Measurements from ENCODE around the gene RASAL1. TPM values are rescaled to one million over a fixed set of nuclear protein-coding genes. Genes with fewer than 3 reads are reported as not detected.
A peak's percentile ranks its signal among the peaks of the same experiment; 100 is the strongest.

RASAL1 gene
- total and polyA plus RNA-seq, 4 experiments from 2014 or later = 0.10 to 1.4 (median 0.63) TPM

- H3K4me1 ChIP-seq (ENCODE audit: insufficient read depth, low read length) = no peaks in the 10 kb centered on the region
Measured at GRCh38 chr12:113170926-113171325, 35.4 kb upstream of the RASAL1 start.

DNA sequence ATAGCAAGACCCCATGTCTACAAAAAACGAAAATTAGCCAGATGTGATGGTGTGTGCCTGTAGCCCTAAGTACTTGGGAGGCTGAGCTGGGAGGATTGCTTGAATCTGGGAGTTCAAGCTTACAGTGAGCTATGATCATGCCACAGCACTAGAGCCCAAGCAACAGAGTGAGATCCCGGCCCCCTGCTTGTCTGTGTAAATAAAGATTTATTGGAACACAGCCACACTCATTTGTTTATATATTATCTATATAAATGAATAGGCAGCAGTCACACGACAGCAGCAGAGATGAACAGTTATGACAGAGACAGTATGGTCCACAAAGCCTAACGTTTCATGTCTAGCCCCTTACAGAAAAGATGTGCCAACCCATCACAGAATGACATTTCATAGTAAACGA, 34.9 kb upstream of the RASAL1 start:
- Mint-ChIP-seq H3K4me1 (peaks cover 2 to 7% (median 4%) of the 10 kb centered on the region in 4 donors), H3K9me3 (no peaks in the 10 kb centered on the region), H3K27ac (no peak overlapping the region), H3K27me3 (no peaks in the 10 kb centered on the region), H3K4me3 (no peak overlapping the region), H3K36me3 (peaks cover 60 to 71% of the 10 kb centered on the region in 2 donors)
- Histone ChIP-seq H3K9me3 (ENCODE audit: control insufficient read depth in 1 of 2, low read length in 2 of 2) (no peaks in the 10 kb centered on the region), H3K36me3 (ENCODE audit: insufficient read depth, low read length) (peaks cover 76% of the 10 kb centered on the region), H3K27me3 (ENCODE audit: insufficient read depth, low read length) (no peaks in the 10 kb centered on the region), H3K4me3 (ENCODE audit: low read length in 2 of 2) (no peak overlapping the region), H3K27ac (ENCODE audit: low read depth, low read length) (no peak overlapping the region), H3K4me1 (ENCODE audit: insufficient read depth, low read length) (no peaks in the 10 kb centered on the region)
- DNase-seq = no peak
- ChIA-PET CTCF (ENCODE audit: partially characterized antibody) (interaction anchor here (0.7 to 5.7 kb wide), 3 partner anchors 9 to 122 kb away, joined by 3 to 38 read pairs (median 6); no protein-coding TSS in a partner anchor), POLR2A (ENCODE audit: partially characterized antibody) (interaction anchor here (0.9 kb wide), 1 partner anchor 15 kb away, joined by 4 read pairs; the partner anchor contains the start of genes DDX54 and RITA1)
- intact Hi-C loops (cut with micrococcal nuclease) = no loop called here

More at GRCh38 chr12:113170926-113171325, 35.4 kb upstream of the RASAL1 start:
- intact Hi-C loops (cut with micrococcal nuclease) = no loop called here
- H3K27ac ChIP-seq (ENCODE audit: low read depth, low read length) = no peak overlapping the region
- Mint-ChIP-seq H3K9me3 (no peaks in the 10 kb centered on the region), H3K4me3 (no peak overlapping the region), H3K27me3 (no peaks in the 10 kb centered on the region), H3K36me3 (peaks cover 59 to 70% of the 10 kb centered on the region in 2 donors), H3K4me1 (peaks cover 2 to 7% (median 4%) of the 10 kb centered on the region in 4 donors), H3K27ac (no peak overlapping the region)
- H3K27me3 ChIP-seq (ENCODE audit: insufficient read depth, low read length) = no peaks in the 10 kb centered on the region
- ChIA-PET POLR2A (ENCODE audit: partially characterized antibody) (interaction anchor here (0.9 kb wide), 1 partner anchor 15 kb away, joined by 4 read pairs; the partner anchor contains the start of genes DDX54 and RITA1), CTCF (ENCODE audit: partially characterized antibody) (interaction anchor here (1.3 to 5.7 kb wide), 4 partner anchors 9 to 178 kb away, joined by 5 to 38 read pairs (median 7); no protein-coding TSS in a partner anchor)
- H3K9me3 ChIP-seq (ENCODE audit: control insufficient read depth in 1 of 2, low read length in 2 of 2) = no peaks in the 10 kb centered on the region
- H3K36me3 ChIP-seq (ENCODE audit: insufficient read depth, low read length) = peaks cover 72% of the 10 kb centered on the region
- DNase-seq = no peak
- H3K4me3 ChIP-seq (ENCODE audit: low read length in 2 of 2) = no peak overlapping the region

- no peak for DNase-seq
- no peak overlapping the region for H3K4me3 ChIP-seq (ENCODE audit: low read length in 2 of 2)
- peaks cover 2 to 5% (median 4%) of the 10 kb centered on the region in 4 donors for H3K4me1 Mint-ChIP-seq
- no peaks in the 10 kb centered on the region for H3K9me3 ChIP-seq (ENCODE audit: control insufficient read depth in 1 of 2, low read length in 2 of 2)
- H3K27me3 ChIP-seq (ENCODE audit: insufficient read depth, low read length) = no peaks in the 10 kb centered on the region
- H3K4me3 Mint-ChIP-seq = no peak overlapping the region
- intact Hi-C loops (cut with micrococcal nuclease) = no loop called here
- H3K27ac Mint-ChIP-seq = no peak overlapping the region
- POLR2A ChIA-PET (ENCODE audit: partially characterized antibody) = no interaction called here
- H3K9me3 Mint-ChIP-seq = no peaks in the 10 kb centered on the region
- CTCF ChIA-PET (ENCODE audit: partially characterized antibody) = interaction anchor here (0.7 to 5.7 kb wide), 3 partner anchors 10 to 121 kb away, joined by 3 to 38 read pairs (median 6); no protein-coding TSS in a partner anchor
- H3K36me3 ChIP-seq (ENCODE audit: insufficient read depth, low read length) = peaks cover 84% of the 10 kb centered on the region
- H3K27ac ChIP-seq (ENCODE audit: low read depth, low read length) = no peak overlapping the region
- no peaks in the 10 kb centered on the region for H3K27me3 Mint-ChIP-seq
- H3K36me3 Mint-ChIP-seq = peaks cover 55 to 72% of the 10 kb centered on the region in 2 donors
- H3K4me1 ChIP-seq (ENCODE audit: insufficient read depth, low read length) = no peaks in the 10 kb centered on the region
Measured at GRCh38 chr12:113169697-113170096, 34.1 kb upstream of the RASAL1 start.

GRCh38 chr12:113167868-113168267, 32.3 kb upstream of the RASAL1 start:
- Mint-ChIP-seq H3K27me3 (no peaks in the 10 kb centered on the region), H3K4me3 (no peak overlapping the region), H3K9me3 (no peaks in the 10 kb centered on the region), H3K27ac (no peak overlapping the region), H3K4me1 (peaks cover 0 to 3% (median 0%) of the 10 kb centered on the region in 4 donors), H3K36me3 (peaks cover 52 to 68% of the 10 kb centered on the region in 2 donors)
- Histone ChIP-seq H3K4me1 (ENCODE audit: insufficient read depth, low read length) (no peaks in the 10 kb centered on the region), H3K9me3 (ENCODE audit: control insufficient read depth in 1 of 2, low read length in 2 of 2) (no peaks in the 10 kb centered on the region), H3K27me3 (ENCODE audit: insufficient read depth, low read length) (no peaks in the 10 kb centered on the region), H3K27ac (ENCODE audit: low read depth, low read length) (no peak overlapping the region), H3K4me3 (ENCODE audit: low read length in 2 of 2) (no peak overlapping the region), H3K36me3 (ENCODE audit: insufficient read depth, low read length) (peaks cover 88% of the 10 kb centered on the region)
- ChIA-PET CTCF (ENCODE audit: partially characterized antibody) (interaction anchor here (1.0 kb wide), 1 partner anchor 69 kb away, joined by 3 read pairs; no protein-coding TSS in a partner anchor), POLR2A (ENCODE audit: partially characterized antibody) (no interaction called here)
- no peak for DNase-seq
- intact Hi-C loops (cut with micrococcal nuclease) = no loop called here

DNA sequence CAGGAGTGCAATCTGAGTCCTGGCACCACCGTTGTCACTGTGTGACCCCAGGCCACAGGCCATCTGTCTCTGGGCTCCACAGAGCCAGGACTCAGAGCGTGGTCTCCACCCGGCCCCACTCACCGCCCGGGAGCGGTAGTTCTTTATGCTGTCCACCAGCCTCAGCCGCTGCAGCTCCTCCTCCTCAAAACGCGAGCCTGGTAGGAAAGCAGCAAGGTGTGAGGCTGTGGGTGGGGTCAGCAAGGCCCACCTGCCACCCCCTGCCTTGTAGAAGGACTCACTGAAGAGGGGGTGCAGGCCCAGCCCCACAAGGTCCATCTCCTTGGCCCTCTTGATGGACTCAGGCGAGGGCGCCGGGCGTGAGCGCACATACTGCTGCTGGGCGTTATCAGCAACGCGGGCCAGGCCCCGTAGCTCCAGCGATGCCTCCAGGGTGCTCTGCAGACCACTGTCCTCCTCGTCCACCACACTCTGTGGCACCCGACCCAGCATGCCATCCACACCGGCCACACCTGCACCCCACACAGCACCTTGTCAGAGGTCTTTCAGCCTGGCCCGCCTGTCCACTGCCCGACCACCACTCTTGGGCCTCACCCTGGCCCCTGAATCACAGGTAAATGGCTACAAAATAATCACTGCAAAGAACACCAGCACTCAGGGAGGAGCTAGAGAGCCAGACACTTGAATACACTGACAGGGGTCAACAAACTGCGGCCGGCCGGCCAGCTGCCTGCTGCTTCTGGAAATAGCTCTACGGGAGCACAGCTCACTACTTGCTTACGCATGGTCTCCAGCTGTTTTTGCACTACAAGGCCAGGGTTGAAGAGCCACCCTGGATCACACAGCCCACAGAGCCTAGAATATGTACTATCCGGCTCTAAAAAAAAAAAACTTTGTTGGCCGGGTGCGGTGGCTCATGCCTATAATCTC, 30.2 kb upstream of the RASAL1 start:
- CTCF ChIA-PET (ENCODE audit: partially characterized antibody) = interaction anchor here (0.6 to 2.1 kb wide), 6 partner anchors 8 to 130 kb away, joined by 3 to 15 read pairs (median 4); partner anchors contain the start of gene CFAP73
- Mint-ChIP-seq H3K36me3 (peaks cover 42 to 57% of the 10 kb centered on the region in 2 donors), H3K27ac (peak overlapping the region in 1 of 7 donors; percentile 53)

DNA sequence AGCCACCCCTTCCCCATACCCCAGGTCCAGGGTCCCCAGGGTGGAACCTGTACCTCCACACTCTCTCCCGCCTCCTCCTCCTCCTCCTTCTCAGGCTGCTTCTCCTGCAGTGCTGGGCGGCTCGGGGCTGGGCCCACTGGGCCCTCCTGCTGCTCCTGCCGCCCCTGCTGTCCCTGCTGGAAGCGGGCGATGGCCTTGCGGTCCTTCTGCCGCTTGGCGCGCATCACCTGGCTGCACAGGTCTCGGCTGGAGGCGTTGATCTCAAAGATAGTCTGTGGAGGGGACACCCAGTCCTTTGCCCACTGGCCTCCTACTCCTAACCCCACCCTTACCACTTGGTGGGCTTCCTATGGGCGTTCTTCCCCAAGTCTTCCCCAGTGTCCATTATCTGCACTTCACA, 28.5 kb upstream of the RASAL1 start:
- H3K4me1 Mint-ChIP-seq = peaks cover 0 to 6% (median under 1%) of the 10 kb centered on the region in 4 donors
- H3K4me3 Mint-ChIP-seq = no peak overlapping the region
- Histone ChIP-seq H3K4me1 (ENCODE audit: insufficient read depth, low read length) (no peaks in the 10 kb centered on the region), H3K27me3 (ENCODE audit: insufficient read depth, low read length) (no peaks in the 10 kb centered on the region), H3K9me3 (ENCODE audit: control insufficient read depth in 1 of 2, low read length in 2 of 2) (no peaks in the 10 kb centered on the region), H3K36me3 (ENCODE audit: insufficient read depth, low read length) (peaks cover 81% of the 10 kb centered on the region), H3K27ac (ENCODE audit: low read depth, low read length) (no peak overlapping the region), H3K4me3 (ENCODE audit: low read length in 2 of 2) (no peak overlapping the region)
- CTCF ChIA-PET (ENCODE audit: partially characterized antibody) = interaction anchor here (2.3 kb wide), 1 partner anchor 9 kb away, joined by 8 read pairs; no protein-coding TSS in a partner anchor
- intact Hi-C loops (cut with micrococcal nuclease) = no loop called here
- no peak overlapping the region for H3K27ac Mint-ChIP-seq
- POLR2A ChIA-PET (ENCODE audit: partially characterized antibody) = no interaction called here
- H3K9me3 Mint-ChIP-seq = no peaks in the 10 kb centered on the region
- DNase-seq = no peak
- no peaks in the 10 kb centered on the region for H3K27me3 Mint-ChIP-seq
- H3K36me3 Mint-ChIP-seq = peaks cover 44 to 59% of the 10 kb centered on the region in 2 donors

More for the DNA sequence above, 30.2 kb upstream of the RASAL1 start:
- Histone ChIP-seq H3K36me3 (ENCODE audit: insufficient read depth, low read length) (peaks cover 77% of the 10 kb centered on the region), H3K4me3 (ENCODE audit: low read length in 2 of 2) (no peak overlapping the region), H3K27me3 (ENCODE audit: insufficient read depth, low read length) (no peaks in the 10 kb centered on the region), H3K9me3 (ENCODE audit: control insufficient read depth in 1 of 2, low read length in 2 of 2) (no peaks in the 10 kb centered on the region), H3K27ac (ENCODE audit: low read depth, low read length) (no peak overlapping the region), H3K4me1 (ENCODE audit: insufficient read depth, low read length) (no peaks in the 10 kb centered on the region)
- no peak overlapping the region for H3K4me3 Mint-ChIP-seq
- POLR2A ChIA-PET (ENCODE audit: partially characterized antibody) = no interaction called here
- intact Hi-C loops (cut with micrococcal nuclease) = no loop called here
- peaks cover 0 to 5% (median 0%) of the 10 kb centered on the region in 4 donors for H3K4me1 Mint-ChIP-seq
- H3K27me3 Mint-ChIP-seq = no peaks in the 10 kb centered on the region
- no peaks in the 10 kb centered on the region for H3K9me3 Mint-ChIP-seq
- no peak for DNase-seq

DNA sequence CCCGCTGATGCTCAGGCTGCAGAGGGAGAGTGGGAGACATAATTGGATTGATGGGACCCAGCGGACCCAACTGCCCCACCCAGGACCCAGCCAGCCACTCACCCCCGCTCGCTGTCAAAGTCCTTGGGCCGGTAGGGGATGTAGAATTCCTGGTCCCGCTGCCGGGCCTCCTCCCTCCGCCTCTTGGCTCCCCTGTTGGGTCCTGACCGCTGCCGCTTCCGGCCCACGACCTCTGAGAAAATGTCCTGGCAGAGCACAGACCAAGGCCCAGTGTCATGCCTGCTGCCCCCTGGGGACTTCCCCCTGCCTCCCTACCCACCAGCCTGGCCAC, 27.4 kb upstream of the RASAL1 start:
- CTCF ChIA-PET (ENCODE audit: partially characterized antibody) = interaction anchor here (2.3 kb wide), 1 partner anchor 10 kb away, joined by 8 read pairs; no protein-coding TSS in a partner anchor

More for the DNA sequence above, 27.4 kb upstream of the RASAL1 start:
- Mint-ChIP-seq H3K27ac (no peak overlapping the region), H3K36me3 (peaks cover 41 to 63% of the 10 kb centered on the region in 2 donors), H3K4me1 (peaks cover 0 to 6% (median under 1%) of the 10 kb centered on the region in 4 donors), H3K9me3 (no peaks in the 10 kb centered on the region), H3K27me3 (no peaks in the 10 kb centered on the region), H3K4me3 (no peak overlapping the region)
- DNase-seq = no peak
- H3K36me3 ChIP-seq (ENCODE audit: insufficient read depth, low read length) = peaks cover 79% of the 10 kb centered on the region
- H3K27me3 ChIP-seq (ENCODE audit: insufficient read depth, low read length) = no peaks in the 10 kb centered on the region
- no peaks in the 10 kb centered on the region for H3K4me1 ChIP-seq (ENCODE audit: insufficient read depth, low read length)
- intact Hi-C loops (cut with micrococcal nuclease) = no loop called here
- no peak overlapping the region for H3K27ac ChIP-seq (ENCODE audit: low read depth, low read length)
- no peaks in the 10 kb centered on the region for H3K9me3 ChIP-seq (ENCODE audit: control insufficient read depth in 1 of 2, low read length in 2 of 2)
- H3K4me3 ChIP-seq (ENCODE audit: low read length in 2 of 2) = no peak overlapping the region
- POLR2A ChIA-PET (ENCODE audit: partially characterized antibody) = no interaction called here

All from CD4-positive, alpha-beta memory T cell (primary cell).